Inflammatory macrophage (primary cell): ENCODE results near the gene RNF7.
"Not testable (repeated sequence)": the region's sequence is repeated elsewhere in the genome, so short reads cannot be mapped to it uniquely, and the experiment has no call there.

Experiments used
- DNase-seq, 2 donors: peaks; one replicate each; pipeline ENCODE4 v3.0.0-alpha.2; 2020 to 2022

Gene RNF7

GRCh38 chr3:141782386-141782932 is 44.4 kb downstream of the RNF7 start:
- no peak for DNase-seq

DNA sequence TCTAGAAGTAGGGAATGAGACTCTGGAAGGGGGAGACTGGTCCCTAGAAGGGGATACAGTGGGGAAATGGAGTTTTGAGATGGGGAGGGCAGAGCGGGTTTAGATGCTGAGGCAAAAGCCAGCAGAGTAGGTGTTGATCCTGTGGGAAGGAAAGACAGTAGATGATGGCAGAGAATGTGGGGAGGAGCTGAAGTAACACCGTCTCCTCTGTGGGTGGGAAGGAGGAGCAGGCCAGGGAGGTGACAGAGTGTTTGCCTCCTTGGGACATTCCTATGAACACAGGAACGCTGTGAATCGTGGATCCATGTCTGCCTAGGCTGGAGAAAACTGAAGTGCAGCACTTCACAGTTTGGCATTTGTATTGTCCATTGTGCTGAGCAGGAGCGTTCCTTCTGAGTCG is 45.5 kb downstream of the RNF7 start:
- DNase-seq = no peak

- no peak for DNase-seq
Measured at GRCh38 chr3:141784096-141784495, 46.0 kb downstream of the RNF7 start.

DNA sequence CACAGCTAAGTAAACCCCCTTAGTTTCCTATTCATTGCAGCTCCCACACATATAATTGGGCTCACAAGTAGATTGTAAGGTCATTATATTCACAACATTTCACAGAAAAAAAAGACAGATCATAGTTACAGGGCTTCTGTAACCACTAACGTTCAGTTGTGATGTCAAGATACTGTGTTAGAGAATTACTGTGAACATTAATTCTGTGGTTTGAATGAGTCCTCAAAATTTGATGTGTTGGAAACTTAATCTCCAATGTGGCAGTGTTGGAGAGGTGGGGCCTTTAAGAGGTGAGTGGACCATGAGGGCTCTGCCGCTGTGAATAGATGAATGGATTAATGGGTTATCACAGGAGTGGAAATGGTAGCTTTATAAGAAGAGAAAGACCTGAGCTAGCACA is 46.4 kb downstream of the RNF7 start:
- no peak for DNase-seq

DNA sequence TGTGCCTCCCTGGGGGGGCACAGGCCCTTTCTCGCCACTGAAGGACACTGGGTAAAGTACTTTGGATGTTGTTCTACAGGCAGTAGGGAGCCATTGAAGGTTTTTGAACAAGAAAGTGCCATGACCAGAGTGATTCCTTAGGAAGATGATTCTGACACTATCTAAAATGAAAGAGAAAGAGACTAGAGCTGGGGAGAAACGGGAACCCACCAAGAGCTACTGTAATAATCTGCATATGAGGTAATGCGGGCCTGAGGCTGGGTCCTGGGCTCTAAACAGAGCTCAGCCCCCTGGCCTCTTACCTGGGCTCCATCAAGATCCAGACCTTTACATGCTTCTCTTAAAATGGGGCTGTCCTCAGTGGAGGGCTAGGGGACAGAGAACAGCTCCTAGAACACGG is 50.1 kb downstream of the RNF7 start:
- DNase-seq = no peak

GRCh38 chr3:141788750-141789149 is 50.7 kb downstream of the RNF7 start:
- not testable (repeated sequence) for DNase-seq

DNA sequence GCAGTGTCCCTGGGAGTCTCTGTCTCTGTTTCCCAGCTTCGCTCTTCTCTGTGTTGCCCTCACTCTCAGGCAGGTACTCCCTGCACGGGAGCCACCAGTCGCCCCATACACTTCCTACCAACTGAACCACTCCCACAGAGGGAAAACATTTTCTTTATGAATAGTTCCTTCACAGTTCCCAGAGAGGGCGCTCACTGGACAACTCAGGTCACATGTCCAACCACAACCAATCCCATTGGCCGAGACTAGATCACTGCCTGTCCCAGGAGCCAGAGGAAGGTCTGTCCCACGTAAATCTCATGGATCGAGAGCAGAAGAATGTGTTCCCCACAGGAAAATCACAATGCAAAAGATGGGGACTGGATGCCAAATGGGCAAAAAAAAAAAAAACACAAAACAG is 51.2 kb downstream of the RNF7 start:
- DNase-seq = no peak

DNA sequence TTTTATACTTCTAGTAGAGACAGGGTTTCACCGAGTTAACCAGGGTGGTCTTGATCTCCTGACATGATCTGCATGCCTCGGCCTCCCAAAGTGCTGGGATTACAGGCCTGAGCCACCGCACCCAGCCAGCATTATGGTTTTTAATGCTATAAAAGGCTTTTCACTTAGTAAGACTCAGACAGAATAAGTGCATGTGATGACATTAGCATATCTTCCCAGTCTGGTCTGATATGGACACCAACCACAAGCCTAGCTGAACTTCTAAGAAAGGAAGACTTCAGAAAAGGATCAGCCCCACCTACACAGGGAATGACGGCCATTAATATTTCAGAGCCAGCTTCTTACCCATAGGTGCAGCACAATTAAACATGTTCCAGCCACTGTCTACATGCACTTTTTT is 52.1 kb downstream of the RNF7 start:
- DNase-seq = no peak

DNA sequence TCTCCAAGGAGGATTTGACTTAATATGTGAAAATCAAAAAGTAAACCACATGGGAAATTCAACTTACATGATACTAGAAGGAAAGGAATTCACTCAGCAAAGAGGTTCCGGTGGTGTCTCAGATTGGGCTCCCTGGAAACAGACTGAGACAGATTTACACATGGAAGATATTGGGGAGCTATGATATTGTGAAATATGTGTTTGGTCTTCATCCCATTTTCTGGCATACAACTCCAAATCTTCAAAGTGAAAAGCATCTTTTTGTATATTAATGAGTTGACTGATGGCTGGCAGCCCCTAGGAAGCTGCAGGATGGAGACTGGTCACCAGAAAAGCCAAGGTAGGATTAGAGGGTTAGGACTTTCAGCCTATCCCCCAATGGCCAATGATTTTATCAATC is 54.4 kb downstream of the RNF7 start:
- DNase-seq = no peak

GRCh38 chr3:141793476-141794260 is 55.6 kb downstream of the RNF7 start:
- no peak for DNase-seq

DNA sequence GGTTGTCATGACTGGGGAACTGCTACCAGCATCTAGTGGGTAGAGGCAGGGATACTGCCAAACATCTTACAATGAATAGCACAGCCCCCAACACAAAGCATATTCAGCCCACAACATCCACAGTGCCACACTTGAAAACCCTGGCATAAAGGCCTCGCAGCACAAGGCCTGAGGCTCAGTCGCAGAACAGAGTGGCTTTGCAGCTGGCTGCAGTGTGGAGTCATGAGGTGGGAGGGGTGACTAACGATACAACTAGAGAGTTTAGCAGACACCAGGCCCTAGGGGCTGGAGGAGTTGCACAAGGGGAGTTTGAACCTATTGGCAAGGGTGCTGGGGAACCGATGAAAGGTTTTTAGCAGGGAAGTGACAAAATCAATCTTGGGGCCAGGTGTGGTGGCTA is 57.2 kb downstream of the RNF7 start:
- no peak for DNase-seq

GRCh38 chr3:141795741-141796080 is 57.6 kb downstream of the RNF7 start:
- DNase-seq = no peak

- peak; percentile 55 to 73 for DNase-seq
Measured at GRCh38 chr3:141796081-141796888, 58.2 kb downstream of the RNF7 start.
